HL-60 (cell line): Measurements from ENCODE around the gene CEP20.

Experiments used
- GABPA ChIP-seq: IDR thresholded peaks from 2 replicates; pipeline ENCODE4 v1.6.1; 2012; ENCODE audit warnings: low read depth
- POLR2AphosphoS5 ChIP-seq: IDR thresholded peaks from 2 replicates; pipeline ENCODE4 v1.6.1; 2012; ENCODE audit warnings: low read depth
- SPI1 ChIP-seq: IDR thresholded peaks from 2 replicates; pipeline ENCODE4 v1.6.1; 2012; ENCODE audit warnings: low read depth, mild to moderate bottlenecking, borderline replicate concordance
- TF ChIP-seq, protein P1 (sequence below): IDR thresholded peaks from one replicate; pipeline ENCODE4 v1.5.1; 2011; ENCODE audit warnings: low read length, control low read depth, inconsistent platforms; ENCODE audit not compliant: insufficient read depth
- TF ChIP-seq, protein P2 (sequence below): IDR thresholded peaks from 2 replicates; pipeline ENCODE4 v1.6.1; 2012; ENCODE audit warnings: low read depth; ENCODE audit not compliant: insufficient replicate concordance

- TF ChIP-seq POLR2AphosphoS5 (no peak), GABPA (no peak), SPI1 (no peak)
- TF ChIP-seq, protein P1, sequence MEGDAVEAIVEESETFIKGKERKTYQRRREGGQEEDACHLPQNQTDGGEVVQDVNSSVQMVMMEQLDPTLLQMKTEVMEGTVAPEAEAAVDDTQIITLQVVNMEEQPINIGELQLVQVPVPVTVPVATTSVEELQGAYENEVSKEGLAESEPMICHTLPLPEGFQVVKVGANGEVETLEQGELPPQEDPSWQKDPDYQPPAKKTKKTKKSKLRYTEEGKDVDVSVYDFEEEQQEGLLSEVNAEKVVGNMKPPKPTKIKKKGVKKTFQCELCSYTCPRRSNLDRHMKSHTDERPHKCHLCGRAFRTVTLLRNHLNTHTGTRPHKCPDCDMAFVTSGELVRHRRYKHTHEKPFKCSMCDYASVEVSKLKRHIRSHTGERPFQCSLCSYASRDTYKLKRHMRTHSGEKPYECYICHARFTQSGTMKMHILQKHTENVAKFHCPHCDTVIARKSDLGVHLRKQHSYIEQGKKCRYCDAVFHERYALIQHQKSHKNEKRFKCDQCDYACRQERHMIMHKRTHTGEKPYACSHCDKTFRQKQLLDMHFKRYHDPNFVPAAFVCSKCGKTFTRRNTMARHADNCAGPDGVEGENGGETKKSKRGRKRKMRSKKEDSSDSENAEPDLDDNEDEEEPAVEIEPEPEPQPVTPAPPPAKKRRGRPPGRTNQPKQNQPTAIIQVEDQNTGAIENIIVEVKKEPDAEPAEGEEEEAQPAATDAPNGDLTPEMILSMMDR: no peak
- TF ChIP-seq, protein P2, sequence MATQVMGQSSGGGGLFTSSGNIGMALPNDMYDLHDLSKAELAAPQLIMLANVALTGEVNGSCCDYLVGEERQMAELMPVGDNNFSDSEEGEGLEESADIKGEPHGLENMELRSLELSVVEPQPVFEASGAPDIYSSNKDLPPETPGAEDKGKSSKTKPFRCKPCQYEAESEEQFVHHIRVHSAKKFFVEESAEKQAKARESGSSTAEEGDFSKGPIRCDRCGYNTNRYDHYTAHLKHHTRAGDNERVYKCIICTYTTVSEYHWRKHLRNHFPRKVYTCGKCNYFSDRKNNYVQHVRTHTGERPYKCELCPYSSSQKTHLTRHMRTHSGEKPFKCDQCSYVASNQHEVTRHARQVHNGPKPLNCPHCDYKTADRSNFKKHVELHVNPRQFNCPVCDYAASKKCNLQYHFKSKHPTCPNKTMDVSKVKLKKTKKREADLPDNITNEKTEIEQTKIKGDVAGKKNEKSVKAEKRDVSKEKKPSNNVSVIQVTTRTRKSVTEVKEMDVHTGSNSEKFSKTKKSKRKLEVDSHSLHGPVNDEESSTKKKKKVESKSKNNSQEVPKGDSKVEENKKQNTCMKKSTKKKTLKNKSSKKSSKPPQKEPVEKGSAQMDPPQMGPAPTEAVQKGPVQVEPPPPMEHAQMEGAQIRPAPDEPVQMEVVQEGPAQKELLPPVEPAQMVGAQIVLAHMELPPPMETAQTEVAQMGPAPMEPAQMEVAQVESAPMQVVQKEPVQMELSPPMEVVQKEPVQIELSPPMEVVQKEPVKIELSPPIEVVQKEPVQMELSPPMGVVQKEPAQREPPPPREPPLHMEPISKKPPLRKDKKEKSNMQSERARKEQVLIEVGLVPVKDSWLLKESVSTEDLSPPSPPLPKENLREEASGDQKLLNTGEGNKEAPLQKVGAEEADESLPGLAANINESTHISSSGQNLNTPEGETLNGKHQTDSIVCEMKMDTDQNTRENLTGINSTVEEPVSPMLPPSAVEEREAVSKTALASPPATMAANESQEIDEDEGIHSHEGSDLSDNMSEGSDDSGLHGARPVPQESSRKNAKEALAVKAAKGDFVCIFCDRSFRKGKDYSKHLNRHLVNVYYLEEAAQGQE: no peak
Measured at GRCh38 chr16:15836074-15836473, 52.3 kb downstream of the CEP20 start.
